ENCODE results near the gene NECAB3. TPM values are rescaled to one million over a fixed set of nuclear protein-coding genes. Genes with fewer than 3 reads are reported as not detected.

The NECAB3 gene
- total RNA-seq, 4 donors from 2014 or later: 30.6 to 71.9 (median 52.9) TPM

GRCh38 chr20:33609504-33609903 lies 64.7 kb downstream of the NECAB3 start:
- Histone ChIP-seq H3K9me3 (no peaks in the 10 kb centered on the region), H3K4me1 (peaks cover 0 to 10% (median 0%) of the 10 kb centered on the region in 3 donors), H3K4me3 (no peak overlapping the region), H3K36me3 (peaks cover 0 to 75% of the 10 kb centered on the region in 2 donors), H3K27me3 (no peaks in the 10 kb centered on the region), H3K27ac (no peak overlapping the region)
- no peak for ATAC-seq
- WGBS, 2 donors (ENCODE audit: low coverage in 1 of 2): 100% methylated on average over 2 of the region's 2 CpGs
- TF ChIP-seq EP300 (IDR thresholded peaks at IDR 0.05): no peak
- no peak for TF ChIP-seq POLR2AphosphoS5 (IDR thresholded peaks at IDR 0.05)
- no peak for TF ChIP-seq CTCF (IDR thresholded peaks at IDR 0.05)
- no peak for TF ChIP-seq POLR2A (IDR thresholded peaks at IDR 0.05)

Other genes starting within 250 kb of the NECAB3 start
- 10 to 100 TPM; 26.8 to 54.6 (median 51.9) TPM for gene SNTA1, start 230.7 kb downstream of the NECAB3 start, total RNA-seq
- 10 to 100 TPM; 11.1 to 17.4 (median 14.2) TPM for gene CBFA2T2, start 184.3 kb downstream of the NECAB3 start, total RNA-seq
- gene C20orf144, start 12.1 kb downstream of the NECAB3 start, total RNA-seq: not detected
- gene ACTL10, start 7.5 kb downstream of the NECAB3 start, total RNA-seq: 1 to 10 TPM in 3 of 4 donors, under 1 TPM in 1; 0.54 to 2.7 (median 2.1) TPM
- 1 to 10 TPM in 3 of 4 donors, under 1 TPM in 1; 0.57 to 4.4 (median 1.5) TPM for gene E2F1, start 12.0 kb upstream of the NECAB3 start, total RNA-seq
- gene PXMP4, start 45.9 kb upstream of the NECAB3 start, total RNA-seq: 1 to 10 TPM; 4.4 to 8.9 (median 6.8) TPM
- gene ZNF341, start 57.6 kb upstream of the NECAB3 start, total RNA-seq: 1 to 10 TPM; 1.7 to 4.4 (median 2.9) TPM
- gene CHMP4B, start 136.9 kb upstream of the NECAB3 start, total RNA-seq: 100 to 1,000 TPM in 3 of 4 donors, 10 to 100 TPM in 1; 93.4 to 118 (median 112) TPM